ENCODE measurements around the gene CALML4. TPM values are rescaled to one million over a fixed set of nuclear protein-coding genes. Genes with fewer than 3 reads are reported as not detected.

Gene CALML4
- total RNA-seq, 1 donor, result 2.7 TPM

DNA sequence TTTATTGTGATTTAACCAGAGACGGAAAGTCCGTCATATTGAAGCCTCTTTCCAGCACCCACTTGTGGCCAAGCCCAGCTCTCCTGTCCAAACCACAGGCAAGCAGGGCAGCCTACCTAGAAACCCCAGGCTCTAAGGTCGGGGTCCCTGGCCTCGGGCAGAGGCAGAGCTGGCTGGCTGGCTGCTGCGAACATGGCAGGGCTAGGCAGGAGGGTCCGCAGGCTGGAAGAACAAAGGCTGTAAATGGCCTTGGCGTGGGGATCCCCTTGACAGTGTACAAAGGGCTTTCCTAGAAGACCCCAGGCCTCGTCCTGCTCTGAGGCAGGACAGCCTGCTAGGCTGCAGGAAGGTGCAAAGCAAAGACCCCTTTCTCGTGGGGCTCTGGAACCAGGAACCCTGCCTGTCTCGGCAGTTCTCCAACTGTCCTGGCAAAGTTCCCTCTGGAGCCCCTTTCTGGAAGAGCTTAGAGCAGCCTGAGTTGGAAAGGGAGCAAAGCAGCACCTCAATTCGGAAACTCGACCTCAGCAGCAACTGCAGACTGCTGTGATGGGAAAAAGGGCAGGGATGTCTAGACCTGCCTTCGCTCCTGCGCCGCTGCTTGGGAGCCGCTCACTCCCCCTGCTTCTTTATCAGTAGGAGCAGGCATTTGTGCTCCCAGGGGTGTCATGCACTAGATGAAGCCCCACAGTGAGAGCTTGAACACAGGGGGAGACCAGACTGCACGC, 8.5 kb downstream of the CALML4 start:
- TF ChIP-seq, protein P1, sequence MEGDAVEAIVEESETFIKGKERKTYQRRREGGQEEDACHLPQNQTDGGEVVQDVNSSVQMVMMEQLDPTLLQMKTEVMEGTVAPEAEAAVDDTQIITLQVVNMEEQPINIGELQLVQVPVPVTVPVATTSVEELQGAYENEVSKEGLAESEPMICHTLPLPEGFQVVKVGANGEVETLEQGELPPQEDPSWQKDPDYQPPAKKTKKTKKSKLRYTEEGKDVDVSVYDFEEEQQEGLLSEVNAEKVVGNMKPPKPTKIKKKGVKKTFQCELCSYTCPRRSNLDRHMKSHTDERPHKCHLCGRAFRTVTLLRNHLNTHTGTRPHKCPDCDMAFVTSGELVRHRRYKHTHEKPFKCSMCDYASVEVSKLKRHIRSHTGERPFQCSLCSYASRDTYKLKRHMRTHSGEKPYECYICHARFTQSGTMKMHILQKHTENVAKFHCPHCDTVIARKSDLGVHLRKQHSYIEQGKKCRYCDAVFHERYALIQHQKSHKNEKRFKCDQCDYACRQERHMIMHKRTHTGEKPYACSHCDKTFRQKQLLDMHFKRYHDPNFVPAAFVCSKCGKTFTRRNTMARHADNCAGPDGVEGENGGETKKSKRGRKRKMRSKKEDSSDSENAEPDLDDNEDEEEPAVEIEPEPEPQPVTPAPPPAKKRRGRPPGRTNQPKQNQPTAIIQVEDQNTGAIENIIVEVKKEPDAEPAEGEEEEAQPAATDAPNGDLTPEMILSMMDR (IDR thresholded peaks at IDR 0.05; ENCODE audit: insufficient read depth, low read length), result no peak
- no peak for DNase-seq (ENCODE audit: low read depth)
- H3K4me3 ChIP-seq (ENCODE audit: low read depth, low read length), result no peak overlapping the region

DNA sequence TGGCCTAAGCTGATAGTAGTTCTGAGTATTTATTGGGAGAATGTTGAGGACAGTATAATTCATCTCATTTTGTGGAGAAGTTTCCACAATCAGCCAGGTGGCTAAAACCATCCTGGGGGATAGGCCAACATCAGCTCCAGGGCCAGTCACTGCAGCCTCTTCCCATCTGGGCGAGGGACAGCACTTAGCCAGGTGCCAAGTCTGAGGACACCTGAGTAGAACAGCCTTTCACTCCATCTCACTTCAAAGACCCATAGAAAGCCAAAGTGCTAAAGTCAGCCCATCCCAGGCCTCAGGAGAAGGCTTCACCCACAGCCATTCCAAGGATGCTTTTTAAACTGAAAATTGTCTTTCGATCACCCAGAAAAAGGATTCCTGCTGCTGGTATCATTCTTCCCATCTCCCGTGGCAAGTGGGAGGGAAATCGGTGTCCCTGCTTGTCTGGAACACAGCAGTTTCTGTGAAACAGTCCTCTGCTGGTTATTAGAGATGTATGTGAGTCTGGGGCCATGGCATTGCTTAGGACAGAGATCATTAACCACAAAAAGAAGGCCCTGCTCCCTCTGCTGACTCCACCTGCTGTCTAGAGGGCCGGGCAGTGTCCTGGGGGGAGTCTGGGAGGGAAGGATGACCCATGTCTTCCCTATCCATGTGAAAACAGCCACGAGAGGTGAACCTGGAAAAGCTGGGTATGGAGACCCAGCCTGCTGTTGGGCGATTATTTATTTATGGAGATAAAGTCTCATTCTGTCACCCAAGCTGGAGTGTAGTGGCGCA, 9.6 kb downstream of the CALML4 start:
- H3K4me3 ChIP-seq (ENCODE audit: low read depth, low read length), result no peak overlapping the region
- TF ChIP-seq, protein P1 (IDR thresholded peaks at IDR 0.05; ENCODE audit: insufficient read depth, low read length), result no peak

DNA sequence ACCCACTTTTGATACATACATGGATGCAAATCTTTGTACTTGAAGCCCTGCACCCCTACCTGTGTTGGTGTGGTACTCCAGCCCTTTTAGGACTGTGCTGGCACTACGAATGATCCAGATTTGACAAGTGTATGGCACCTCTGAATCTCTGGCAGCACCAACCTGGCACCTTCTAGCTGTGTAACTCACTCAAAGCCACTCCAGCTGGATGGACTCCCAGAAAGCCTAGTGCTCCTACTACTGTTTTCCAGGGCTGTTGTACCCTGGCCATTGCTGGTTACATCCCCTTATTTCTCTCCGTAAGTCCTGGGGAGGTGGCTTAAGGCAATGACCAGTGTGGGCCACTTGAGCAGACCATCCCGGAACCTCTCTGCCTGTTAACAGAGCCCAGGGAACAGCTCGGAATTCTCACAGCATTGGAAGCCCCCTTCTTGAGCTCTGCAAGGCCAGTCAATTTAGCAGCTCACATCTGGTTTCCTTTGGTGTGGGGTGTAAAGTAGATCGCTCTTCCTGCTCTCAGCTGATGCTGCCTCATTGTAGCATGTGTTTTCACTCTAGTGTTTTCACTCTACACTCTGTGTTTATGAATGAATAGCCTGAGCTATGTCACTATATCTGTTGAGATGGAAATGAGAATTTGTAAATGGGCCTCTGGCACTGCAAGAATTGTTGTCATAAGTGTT, 12.2 kb downstream of the CALML4 start:
- TF ChIP-seq, protein P1 (IDR thresholded peaks at IDR 0.05; ENCODE audit: insufficient read depth, low read length), result no peak
- H3K4me3 ChIP-seq (ENCODE audit: low read depth, low read length), result no peak overlapping the region
- no peak for DNase-seq (ENCODE audit: low read depth)

More for the DNA sequence above, 9.6 kb downstream of the CALML4 start:
- no peak for DNase-seq (ENCODE audit: low read depth)

DNA sequence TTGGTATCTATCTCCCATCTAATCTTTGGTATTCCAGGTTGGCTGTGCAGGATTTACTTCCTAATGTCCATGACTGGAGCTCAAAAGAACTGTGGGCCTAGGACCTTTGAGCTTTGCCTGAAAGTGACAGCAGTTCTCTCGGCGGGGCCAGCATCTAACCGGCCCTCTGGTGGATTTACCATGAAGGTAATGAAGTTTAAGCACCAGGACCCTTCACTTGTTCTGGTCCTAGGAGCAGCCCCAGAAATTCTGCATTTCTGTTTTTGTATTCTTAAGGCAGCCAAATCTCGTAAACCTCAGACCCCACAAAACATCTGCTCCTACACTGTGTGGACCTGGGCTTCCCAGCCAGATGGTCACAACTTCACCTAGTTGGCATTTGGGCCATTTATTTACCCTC, 13.0 kb downstream of the CALML4 start:
- H3K4me3 ChIP-seq (ENCODE audit: low read depth, low read length), result no peak overlapping the region
- TF ChIP-seq, protein P1 (IDR thresholded peaks at IDR 0.05; ENCODE audit: insufficient read depth, low read length), result no peak
- DNase-seq (ENCODE audit: low read depth), result no peak

DNA sequence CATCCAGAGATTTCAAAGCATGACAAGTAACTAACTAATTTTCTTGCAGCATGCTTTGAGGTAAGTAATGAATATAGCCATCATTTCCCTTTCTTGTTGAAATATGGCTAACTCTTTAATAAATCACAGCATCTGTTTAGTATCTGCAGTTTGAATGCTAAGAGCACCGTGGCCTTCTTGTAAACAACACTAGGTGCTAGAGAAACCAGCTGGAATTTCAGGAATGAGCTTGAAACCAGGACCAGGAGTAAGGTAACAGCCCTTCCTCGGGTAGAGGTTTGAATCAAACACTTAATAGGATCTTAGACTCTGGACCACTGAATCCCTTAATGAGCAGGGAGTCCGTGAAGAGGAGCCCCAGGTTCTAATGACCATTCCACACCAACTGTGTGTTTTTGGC, 13.6 kb downstream of the CALML4 start:
- TF ChIP-seq, protein P1 (IDR thresholded peaks at IDR 0.05; ENCODE audit: insufficient read depth, low read length), result no peak
- no peak overlapping the region for H3K4me3 ChIP-seq (ENCODE audit: low read depth, low read length)
- no peak for DNase-seq (ENCODE audit: low read depth)

DNA sequence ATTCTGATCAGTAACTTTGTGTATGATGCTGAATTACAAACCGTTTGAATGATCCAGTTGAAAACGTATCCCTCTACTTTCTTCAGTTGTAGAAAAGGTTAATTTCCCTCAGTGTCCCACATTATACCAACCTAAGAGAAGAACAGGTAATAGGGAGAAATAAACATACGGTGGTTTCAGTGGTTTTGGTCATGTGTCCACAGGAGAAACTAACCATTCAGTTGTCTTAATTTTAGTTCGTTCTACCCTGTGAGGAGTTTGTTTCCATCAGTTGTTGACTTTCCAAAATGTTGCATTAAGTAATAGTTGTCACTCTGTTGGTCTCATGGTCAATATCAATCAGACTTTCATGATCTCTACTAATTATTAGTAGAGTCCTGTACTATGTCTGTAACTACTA, 15.1 kb downstream of the CALML4 start:
- TF ChIP-seq, protein P1 (IDR thresholded peaks at IDR 0.05; ENCODE audit: insufficient read depth, low read length), result no peak
- DNase-seq (ENCODE audit: low read depth), result no peak
- H3K4me3 ChIP-seq (ENCODE audit: low read depth, low read length), result no peak overlapping the region
